HepG2 (cell line): ENCODE measurements around the gene SLC45A2. TPM values are rescaled to one million over a fixed set of nuclear protein-coding genes. Genes with fewer than 3 reads are reported as not detected.

Experiments
- DMAP1 ChIP-seq: IDR thresholded peaks from 2 replicates; pipeline ENCODE4 v1.6.1; 2016
- IKZF5 ChIP-seq: IDR thresholded peaks from 2 replicates; pipeline ENCODE4 v1.6.1; 2018; ENCODE audit warnings: missing genetic modification reagents, mild to moderate bottlenecking, missing compliant biosample characterization
- IRF1 ChIP-seq: sonication (generic); formaldehyde crosslinking; IDR thresholded peaks from 2 replicates; pipeline ENCODE4 v1.4.0; 2020; ENCODE audit warnings: low read depth, mild to moderate bottlenecking, missing genetic modification reagents
- MED8 ChIP-seq: sonication (generic); formaldehyde crosslinking; IDR thresholded peaks from 2 replicates; pipeline ENCODE4 v1.8.1; 2023; ENCODE audit warnings: mild to moderate bottlenecking, missing genetic modification reagents; ENCODE audit not compliant: insufficient replicate concordance
- ZBTB40 ChIP-seq, 2 experiments: fragments of 450-650 bp in 1 of 2; sonication (generic) in 1 of 2; formaldehyde crosslinking in 1 of 2; IDR thresholded peaks; 2 replicates each; pipeline versions ENCODE4 v1.6.1 to v1.8.0; 2016 to 2022; ENCODE audit warnings: antibody characterized with exemption in 1 of 2, mild to moderate bottlenecking in 1 of 2, missing genetic modification reagents in 1 of 2
- polyA plus RNA-seq, 8 experiments: library from polyadenylated mRNA; depleted of rRNA in 3 of 8; stranded (reverse) in 7 of 8; unstranded in 1 of 8; fragments of >200 nt; fragmentation: Illumina TruSeq in 4 of 8; extraction: Trizol in 4 of 8; gene quantifications; 2 replicates each; pipeline versions ENCODE4 v1.2.1 to v1.2.3, GENCODE V29; 2011 to 2016; ENCODE audit warnings: low read depth in 4 of 8, missing spikeins in 1 of 8, mixed read lengths in 1 of 8; ENCODE audit not compliant: insufficient read depth in 1 of 8
- total RNA-seq, 5 experiments: library from RNA; depleted of rRNA; stranded (reverse); fragments of >200 nt; fragmentation: Illumina TruSeq; extraction: Trizol; gene quantifications; 2 replicates each; pipeline ENCODE4 v1.2.3, GENCODE V29; 2016; ENCODE audit warnings: low read depth in 1 of 5

Gene SLC45A2
- total and polyA plus RNA-seq, 2 of the 13 experiments (the other 11 are each of a cell fraction or from before 2014, with no cell fraction given): 0.22 to 0.24 TPM

- TF ChIP-seq ZBTB40 (IDR thresholded peaks at IDR 0.05): no peak
- TF ChIP-seq ZBTB40 (CRISPR knock-in tag; IDR thresholded peaks at IDR 0.05): no peak
- no peak for TF ChIP-seq MED8 (CRISPR knock-in tag)
- TF ChIP-seq DMAP1 (CRISPR knock-in tag): no peak
- no peak for TF ChIP-seq IRF1 (CRISPR knock-in tag)
- no peak for TF ChIP-seq IKZF5 (CRISPR knock-in tag)
These were observed 41.7 kb upstream of the SLC45A2 start (continued) for GRCh38 chr5:34026089-34026761.
